H9 (cell line): ENCODE data around the gene LRRC51. TPM values are rescaled to one million over a fixed set of nuclear protein-coding genes. Genes with fewer than 3 reads are reported as not detected.

Experiments
- DNase-seq: peaks from one replicate; pipeline ENCODE4 v3.0.0-alpha.2; 2017
- H2AFZ ChIP-seq: one replicate; pipeline ENCODE4 v1.6.1; 2013; ENCODE audit warnings: mild to moderate bottlenecking, low read length, control low read depth, moderate library complexity
- H2AK5ac ChIP-seq: 2 replicates; pipeline ENCODE4 v1.6.1; 2013; ENCODE audit warnings: low read length, control low read depth, mixed read lengths; ENCODE audit not compliant: insufficient read length
- H2BK120ac ChIP-seq: one replicate; pipeline ENCODE4 v1.6.1; 2013; ENCODE audit warnings: low read depth, mild to moderate bottlenecking, low read length, control low read depth, inconsistent platforms; ENCODE audit not compliant: poor library complexity, severe bottlenecking
- H2BK12ac ChIP-seq: 2 replicates; pipeline ENCODE4 v1.6.1; 2013; ENCODE audit warnings: low read length, control low read depth, mixed read lengths, low read depth; ENCODE audit not compliant: insufficient read length
- H2BK15ac ChIP-seq: 2 replicates; pipeline ENCODE4 v1.6.1; 2013; ENCODE audit warnings: low read depth, low read length, control low read depth
- H2BK20ac ChIP-seq: one replicate; pipeline ENCODE4 v1.6.1; 2013; ENCODE audit warnings: low read depth, mild to moderate bottlenecking, low read length, control low read depth, inconsistent platforms; ENCODE audit not compliant: poor library complexity, severe bottlenecking
- H2BK5ac ChIP-seq: 2 replicates; pipeline ENCODE4 v1.6.1; 2013; ENCODE audit warnings: low read length, control low read depth, mixed read lengths; ENCODE audit not compliant: insufficient read length
- H3K14ac ChIP-seq: 2 replicates; pipeline ENCODE4 v1.6.1; 2013; ENCODE audit warnings: low read length, control low read depth; ENCODE audit not compliant: insufficient read depth
- H3K18ac ChIP-seq: 2 replicates; pipeline ENCODE4 v1.6.1; 2013; ENCODE audit warnings: low read depth, mild to moderate bottlenecking, mixed read lengths, low read length, control low read depth; ENCODE audit not compliant: insufficient read length
- H3K23ac ChIP-seq: 2 replicates; pipeline ENCODE4 v1.6.1; 2013; ENCODE audit warnings: low read length, control low read depth, mixed read lengths, low read depth; ENCODE audit not compliant: insufficient read length
- H3K23me2 ChIP-seq: 2 replicates; pipeline ENCODE4 v1.6.1; 2013; ENCODE audit warnings: low read depth, mild to moderate bottlenecking, mixed read lengths, low read length, control low read depth; ENCODE audit not compliant: insufficient read length, poor library complexity, severe bottlenecking
- H3K27ac ChIP-seq: 2 replicates; pipeline ENCODE4 v1.5.1; 2013; ENCODE audit warnings: low read length, control low read depth, mixed read lengths, low read depth; ENCODE audit not compliant: insufficient read length
- H3K27me3 ChIP-seq: 2 replicates; pipeline ENCODE4 v1.6.1; 2013; ENCODE audit warnings: low read length, control low read depth, inconsistent platforms; ENCODE audit not compliant: insufficient read depth
- H3K4ac ChIP-seq: 2 replicates; pipeline ENCODE4 v1.6.1; 2013; ENCODE audit warnings: low read depth, mild to moderate bottlenecking, control low read depth, inconsistent platforms, low read length, moderate library complexity
- H3K4me1 ChIP-seq: 2 replicates; pipeline ENCODE4 v1.6.1; 2013; ENCODE audit warnings: low read length, control low read depth, inconsistent platforms; ENCODE audit not compliant: insufficient read depth
- H3K4me2 ChIP-seq: 2 replicates; pipeline ENCODE4 v1.6.1; 2013; ENCODE audit warnings: low read length, control low read depth, mixed read lengths; ENCODE audit not compliant: insufficient read length, insufficient read depth
- H3K56ac ChIP-seq: 2 replicates; pipeline ENCODE4 v1.6.1; 2013; ENCODE audit warnings: low read depth, mild to moderate bottlenecking, mixed read lengths, low read length, control low read depth; ENCODE audit not compliant: insufficient read length
- H3K79me1 ChIP-seq: 2 replicates; pipeline ENCODE4 v1.6.1; 2013; ENCODE audit warnings: low read depth, mild to moderate bottlenecking, moderate library complexity, low read length, control low read depth, inconsistent platforms; ENCODE audit not compliant: insufficient read depth, poor library complexity, severe bottlenecking
- H3K79me2 ChIP-seq: 2 replicates; pipeline ENCODE4 v1.6.1; 2013; ENCODE audit warnings: low read length, control low read depth, inconsistent platforms; ENCODE audit not compliant: insufficient read depth
- H3K9ac ChIP-seq: 2 replicates; pipeline ENCODE4 v1.6.1; 2013; ENCODE audit warnings: low read length, control low read depth, mixed read lengths; ENCODE audit not compliant: insufficient read length; ENCODE audit errors: extremely low read depth
- H3K9me3 ChIP-seq: one replicate; pipeline ENCODE4 v1.6.1; 2013; ENCODE audit warnings: low read depth, low read length, inconsistent platforms; ENCODE audit not compliant: control insufficient read depth
- H3T11ph ChIP-seq: one replicate; pipeline ENCODE4 v1.6.1; 2013; ENCODE audit warnings: mild to moderate bottlenecking, low read length, control low read depth, inconsistent platforms
- H4K20me1 ChIP-seq: one replicate; pipeline ENCODE4 v1.6.1; 2013; ENCODE audit not compliant: control insufficient read depth, insufficient read length, insufficient read depth
- H4K5ac ChIP-seq: 2 replicates; pipeline ENCODE4 v1.6.1; 2013; ENCODE audit warnings: low read depth, mild to moderate bottlenecking, mixed read lengths, low read length, control low read depth; ENCODE audit not compliant: insufficient read length
- H4K8ac ChIP-seq: replicated peaks from 2 replicates; pipeline ENCODE4 v1.6.1; 2013; ENCODE audit warnings: low read length, control low read depth, mixed read lengths, low read depth; ENCODE audit not compliant: insufficient read length
- H4K91ac ChIP-seq: 2 replicates; pipeline ENCODE4 v1.6.1; 2013; ENCODE audit warnings: low read depth, mild to moderate bottlenecking, moderate library complexity, mixed read lengths, low read length, control low read depth; ENCODE audit not compliant: insufficient read length
- H3K27ac Mint-ChIP-seq, 3 experiments: 2 replicates in 2 of 3; 3 replicates in 1 of 3; pipeline ENCODE4 v1.8.0; 2020 to 2021; ENCODE audit warnings: mixed read lengths in 3 of 3, mild to moderate bottlenecking in 1 of 3, moderate library complexity in 1 of 3
- H3K27me3 Mint-ChIP-seq: 2 replicates; pipeline ENCODE4 v1.8.0; 2021; ENCODE audit warnings: low read depth, mild to moderate bottlenecking, moderate library complexity, mixed read lengths
- H3K36me3 Mint-ChIP-seq, 3 experiments: 2 replicates in 2 of 3; 3 replicates in 1 of 3; pipeline ENCODE4 v1.8.0; 2020 to 2021; ENCODE audit warnings: low read depth in 3 of 3, mixed read lengths in 3 of 3; ENCODE audit not compliant: insufficient read depth in 1 of 3
- H3K4me1 Mint-ChIP-seq, 2 experiments: 2 replicates each; pipeline ENCODE4 v1.8.0; 2020; ENCODE audit warnings: mixed read lengths in 2 of 2
- H3K4me3 Mint-ChIP-seq, 2 experiments: 2 replicates in 1 of 2; 3 replicates in 1 of 2; pipeline ENCODE4 v1.8.0; 2020 to 2021; ENCODE audit warnings: mild to moderate bottlenecking in 2 of 2, mixed read lengths in 2 of 2, moderate library complexity in 1 of 2
- H3K9me3 Mint-ChIP-seq, 2 experiments: 2 replicates in 1 of 2; 3 replicates in 1 of 2; pipeline ENCODE4 v1.8.0; 2020; ENCODE audit warnings: mild to moderate bottlenecking in 2 of 2, mixed read lengths in 2 of 2, moderate library complexity in 1 of 2
- WGBS: extraction: QIAGEN DNeasy Blood & Tissue Kit; methylation state at CpG from one replicate; pipeline ENCODE4 v1.1.7; 2013; ENCODE audit warnings: missing lambda C conversion rate, low lambda C conversion rate, mixed read lengths; ENCODE audit not compliant: insufficient read length; ENCODE audit errors: extremely low coverage; 5-methylcytosine and 5-hydroxymethylcytosine counted together
- total RNA-seq: library from RNA; stranded (reverse); gene quantifications from 2 replicates; pipeline ENCODE4 v1.2.1, GENCODE V29; 2021
- TF ChIP-seq, protein P1 (sequence below): fragments of 200-600 bp; sonication (generic); conservative IDR thresholded peaks from 3 replicates; pipeline ENCODE4 v1.8.0; 2021; ENCODE audit warnings: antibody characterized with exemption, mild to moderate bottlenecking

Gene LRRC51
- total RNA-seq, 1 experiment from 2014 or later = 3.1 TPM

DNA sequence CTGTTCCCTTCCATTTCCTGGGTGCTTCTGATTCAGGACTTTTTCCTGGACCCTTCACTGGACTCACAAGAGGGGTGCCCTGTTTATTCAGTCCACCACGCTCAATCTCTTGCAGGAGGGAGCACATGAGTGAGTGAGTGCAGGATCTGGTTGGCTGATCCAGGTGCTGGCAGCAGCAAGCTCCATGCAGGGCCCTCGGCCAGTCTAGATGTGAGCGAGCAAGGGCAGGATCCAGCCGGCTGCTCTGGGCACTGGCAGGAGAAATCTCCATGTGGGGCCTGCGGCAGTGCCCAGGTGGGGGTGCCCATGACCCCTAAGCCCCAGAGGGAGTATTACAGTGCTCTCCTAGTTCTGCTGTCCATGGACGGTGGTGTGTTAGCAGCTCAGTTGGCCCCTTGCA lies 43.4 kb downstream of the LRRC51 start:
- no peak overlapping the region for H2BK12ac ChIP-seq
- H3K79me2 ChIP-seq = no peaks in the 10 kb centered on the region
- H4K20me1 ChIP-seq = no peaks in the 10 kb centered on the region
- H3K9me3 ChIP-seq = peaks cover 10% of the 10 kb centered on the region
- no peak overlapping the region for H3K23ac ChIP-seq
- H3K4me2 ChIP-seq = no peak overlapping the region
- H3K23me2 ChIP-seq = no peaks in the 10 kb centered on the region
- H2BK15ac ChIP-seq = no peak overlapping the region
- H3K56ac ChIP-seq = no peak overlapping the region
- H2BK20ac ChIP-seq = no peak overlapping the region
- Mint-ChIP-seq H3K9me3 (peaks cover 19 to 43% of the 10 kb centered on the region in 2 experiments), H3K4me3 (no peak overlapping the region), H3K4me1 (no peaks in the 10 kb centered on the region), H3K27me3 (peaks cover 43% of the 10 kb centered on the region), H3K27ac (no peak overlapping the region), H3K36me3 (peaks cover 5 to 12% (median 6%) of the 10 kb centered on the region in 3 experiments; a peak in 6 of 7 replicates)
- H2BK5ac ChIP-seq = no peak overlapping the region
- no peak overlapping the region for H4K91ac ChIP-seq
- no peak overlapping the region for H4K8ac ChIP-seq
- no peak overlapping the region for H2AFZ ChIP-seq
- DNase-seq = no peak
- H2BK120ac ChIP-seq = no peak overlapping the region
- H3K18ac ChIP-seq = no peak overlapping the region
- no peaks in the 10 kb centered on the region for H3K79me1 ChIP-seq
- H3T11ph ChIP-seq = no peak overlapping the region
- no peak overlapping the region for H3K14ac ChIP-seq
- H2AK5ac ChIP-seq = no peak overlapping the region
- no peaks in the 10 kb centered on the region for H3K27me3 ChIP-seq
- no peak overlapping the region for H3K27ac ChIP-seq
- no CpG with 5 or more reads among the region's 6 CpGs for whole genome bisulfite sequencing
- H3K4me1 ChIP-seq = no peaks in the 10 kb centered on the region
- no peak overlapping the region for H3K4ac ChIP-seq
- TF ChIP-seq, protein P1, sequence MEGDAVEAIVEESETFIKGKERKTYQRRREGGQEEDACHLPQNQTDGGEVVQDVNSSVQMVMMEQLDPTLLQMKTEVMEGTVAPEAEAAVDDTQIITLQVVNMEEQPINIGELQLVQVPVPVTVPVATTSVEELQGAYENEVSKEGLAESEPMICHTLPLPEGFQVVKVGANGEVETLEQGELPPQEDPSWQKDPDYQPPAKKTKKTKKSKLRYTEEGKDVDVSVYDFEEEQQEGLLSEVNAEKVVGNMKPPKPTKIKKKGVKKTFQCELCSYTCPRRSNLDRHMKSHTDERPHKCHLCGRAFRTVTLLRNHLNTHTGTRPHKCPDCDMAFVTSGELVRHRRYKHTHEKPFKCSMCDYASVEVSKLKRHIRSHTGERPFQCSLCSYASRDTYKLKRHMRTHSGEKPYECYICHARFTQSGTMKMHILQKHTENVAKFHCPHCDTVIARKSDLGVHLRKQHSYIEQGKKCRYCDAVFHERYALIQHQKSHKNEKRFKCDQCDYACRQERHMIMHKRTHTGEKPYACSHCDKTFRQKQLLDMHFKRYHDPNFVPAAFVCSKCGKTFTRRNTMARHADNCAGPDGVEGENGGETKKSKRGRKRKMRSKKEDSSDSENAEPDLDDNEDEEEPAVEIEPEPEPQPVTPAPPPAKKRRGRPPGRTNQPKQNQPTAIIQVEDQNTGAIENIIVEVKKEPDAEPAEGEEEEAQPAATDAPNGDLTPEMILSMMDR = no peak
- H3K9ac ChIP-seq = no peak overlapping the region
- no peak overlapping the region for H4K5ac ChIP-seq
